HEK293 (cell line): ENCODE measurements around the gene RBBP8.

Experiments
- BCL11A ChIP-seq: fragments of 450-650 bp; formaldehyde crosslinking; IDR thresholded peaks from 2 replicates; pipeline ENCODE4 v1.5.1; 2016; ENCODE audit warnings: low read depth, missing biosample characterization, missing genetic modification characterization
- CTCF ChIP-seq: fragments of 450-650 bp; formaldehyde crosslinking; IDR thresholded peaks from 2 replicates; pipeline ENCODE4 v1.5.1; 2016; ENCODE audit warnings: missing biosample characterization, missing genetic modification characterization
- MEIS1 ChIP-seq: sonication (generic); formaldehyde crosslinking; IDR thresholded peaks from 2 replicates; pipeline ENCODE4 v1.8.1; 2022; ENCODE audit warnings: missing genetic modification reagents, mild to moderate bottlenecking, borderline replicate concordance
- PATZ1 ChIP-seq: fragments of 450-650 bp; formaldehyde crosslinking; IDR thresholded peaks from 2 replicates; pipeline ENCODE4 v1.5.1; 2016; ENCODE audit warnings: missing biosample characterization, missing genetic modification characterization
- PRDM1 ChIP-seq: fragments of 450-650 bp; formaldehyde crosslinking; IDR thresholded peaks from 2 replicates; pipeline ENCODE4; 2016; ENCODE audit warnings: missing biosample characterization, missing genetic modification characterization
- YY1 ChIP-seq: fragments of 450-650 bp; formaldehyde crosslinking; IDR thresholded peaks from 2 replicates; pipeline ENCODE4 v1.5.1; 2018; ENCODE audit warnings: missing biosample characterization, missing genetic modification characterization
- ZNF18 ChIP-seq: fragments of 450-650 bp; formaldehyde crosslinking; IDR thresholded peaks from 2 replicates; pipeline ENCODE4 v1.5.1; 2016; ENCODE audit warnings: missing biosample characterization, missing genetic modification characterization
- ZNF426 ChIP-seq: fragments of 450-650 bp; formaldehyde crosslinking; IDR thresholded peaks from 2 replicates; pipeline ENCODE4 v1.5.1; 2017; ENCODE audit warnings: missing biosample characterization, missing genetic modification characterization, mild to moderate bottlenecking, inconsistent platforms, moderate library complexity
- ZNF580 ChIP-seq: fragments of 450-650 bp; formaldehyde crosslinking; IDR thresholded peaks from 2 replicates; pipeline ENCODE4 v1.5.1; 2016; ENCODE audit warnings: missing biosample characterization, missing genetic modification characterization
- ZNF777 ChIP-seq: fragments of 450-650 bp; formaldehyde crosslinking; IDR thresholded peaks from 2 replicates; pipeline ENCODE4 v1.5.1; 2017; ENCODE audit warnings: missing biosample characterization, missing genetic modification characterization, borderline replicate concordance

- TF ChIP-seq CTCF (tag by site-specific recombination) (no peak), PATZ1 (tag by site-specific recombination) (no peak), YY1 (no peak), ZNF580 (tag by site-specific recombination) (no peak), BCL11A (tag by site-specific recombination) (no peak), ZNF777 (tag by site-specific recombination) (no peak), PRDM1 (tag by site-specific recombination) (no peak), ZNF426 (tag by site-specific recombination) (no peak), ZNF18 (tag by site-specific recombination) (no peak), MEIS1 (CRISPR knock-in tag) (no peak)
Observed at GRCh38 chr18:22883827-22884226, 49.3 kb upstream of the RBBP8 start.
